Natural killer cell (primary cell): ENCODE data around the gene SLC41A3. TPM values are rescaled to one million over a fixed set of nuclear protein-coding genes. Genes with fewer than 3 reads are reported as not detected.

Experiments
- ATAC-seq, 3 donors: fragments of 150-1000 bp in 2 of 3; fragments of 200-7000 bp in 1 of 3; cut with Tn5 transposase; 1 replicate in 1 of 3; 2 replicates in 2 of 3; pipeline ENCODE4 v1.10.0; 2021; ENCODE audit warnings: mild to moderate bottlenecking in 2 of 3, moderate library complexity in 2 of 3
- DNase-seq, 2 donors: peaks; one replicate each; pipeline versions ENCODE4 v3.0.0 to v3.0.0-alpha.2; 2013 to 2021; ENCODE audit warnings: mixed read lengths in 1 of 2
- H3K27ac ChIP-seq: one replicate; pipeline ENCODE4 v1.5.1; 2013; ENCODE audit warnings: mild to moderate bottlenecking, low read length
- H3K27me3 ChIP-seq: one replicate; pipeline ENCODE4 v1.6.1; 2013; ENCODE audit warnings: low read length; ENCODE audit not compliant: control insufficient read depth, insufficient read depth
- H3K36me3 ChIP-seq: one replicate; pipeline ENCODE4 v1.6.1; 2013; ENCODE audit warnings: low read length; ENCODE audit not compliant: control insufficient read depth, insufficient read depth
- H3K4me1 ChIP-seq: one replicate; pipeline ENCODE4 v1.6.1; 2013; ENCODE audit warnings: low read length; ENCODE audit not compliant: control insufficient read depth, insufficient read depth
- H3K4me3 ChIP-seq: one replicate; pipeline ENCODE4 v1.5.1; 2013; ENCODE audit warnings: low read length
- H3K9me3 ChIP-seq: one replicate; pipeline ENCODE4 v1.6.1; 2013; ENCODE audit warnings: low read length; ENCODE audit not compliant: control insufficient read depth, insufficient read depth
- H3K27ac Mint-ChIP-seq, 2 donors: one replicate each; pipeline ENCODE4 v1.8.0; 2022; ENCODE audit warnings: mild to moderate bottlenecking in 2 of 2, mixed read lengths in 2 of 2, moderate library complexity in 1 of 2
- H3K27me3 Mint-ChIP-seq, 2 donors: one replicate each; pipeline ENCODE4 v1.8.0; 2022; ENCODE audit warnings: low read depth in 2 of 2, mixed read lengths in 2 of 2
- H3K36me3 Mint-ChIP-seq: one replicate; pipeline ENCODE4 v1.8.0; 2022; ENCODE audit warnings: mixed read lengths
- H3K4me1 Mint-ChIP-seq, 2 donors: one replicate each; pipeline ENCODE4 v1.8.0; 2022; ENCODE audit warnings: mixed read lengths in 2 of 2
- H3K4me3 Mint-ChIP-seq: one replicate; pipeline ENCODE4 v1.8.0; 2022; ENCODE audit warnings: mild to moderate bottlenecking, moderate library complexity, mixed read lengths
- H3K9me3 Mint-ChIP-seq, 2 donors: one replicate each; pipeline ENCODE4 v1.8.0; 2022; ENCODE audit warnings: mixed read lengths in 2 of 2
- WGBS: methylation state at CpG from one replicate; pipeline ENCODE4 v1.1.7; 2013; ENCODE audit warnings: missing lambda C conversion rate; ENCODE audit not compliant: insufficient coverage; 5-methylcytosine and 5-hydroxymethylcytosine counted together
- intact Hi-C: fragments of 100-400 bp; cut with micrococcal nuclease; formaldehyde crosslinking; loops from one replicate; pipeline ENCODE4 v1.14.2; 2022
- total RNA-seq, 4 donors: library from RNA; stranded (reverse); fragments of 120-200 nt in 1 of 4; gene quantifications; one replicate each; pipeline versions ENCODE4 v1.2.3 to v1.2.4, GENCODE V29; 2013 to 2022
- TF ChIP-seq, protein P1 (sequence below): fragments of 200-600 bp; IDR thresholded peaks from one replicate; pipeline ENCODE4 v1.8.0; 2022; ENCODE audit warnings: antibody characterized with exemption

The SLC41A3 gene
- total RNA-seq, 3 donors from 2014 or later (not counting 1 experiment from before 2014, with no cell fraction given) = 24.2 to 29.6 (median 27.1) TPM

DNA sequence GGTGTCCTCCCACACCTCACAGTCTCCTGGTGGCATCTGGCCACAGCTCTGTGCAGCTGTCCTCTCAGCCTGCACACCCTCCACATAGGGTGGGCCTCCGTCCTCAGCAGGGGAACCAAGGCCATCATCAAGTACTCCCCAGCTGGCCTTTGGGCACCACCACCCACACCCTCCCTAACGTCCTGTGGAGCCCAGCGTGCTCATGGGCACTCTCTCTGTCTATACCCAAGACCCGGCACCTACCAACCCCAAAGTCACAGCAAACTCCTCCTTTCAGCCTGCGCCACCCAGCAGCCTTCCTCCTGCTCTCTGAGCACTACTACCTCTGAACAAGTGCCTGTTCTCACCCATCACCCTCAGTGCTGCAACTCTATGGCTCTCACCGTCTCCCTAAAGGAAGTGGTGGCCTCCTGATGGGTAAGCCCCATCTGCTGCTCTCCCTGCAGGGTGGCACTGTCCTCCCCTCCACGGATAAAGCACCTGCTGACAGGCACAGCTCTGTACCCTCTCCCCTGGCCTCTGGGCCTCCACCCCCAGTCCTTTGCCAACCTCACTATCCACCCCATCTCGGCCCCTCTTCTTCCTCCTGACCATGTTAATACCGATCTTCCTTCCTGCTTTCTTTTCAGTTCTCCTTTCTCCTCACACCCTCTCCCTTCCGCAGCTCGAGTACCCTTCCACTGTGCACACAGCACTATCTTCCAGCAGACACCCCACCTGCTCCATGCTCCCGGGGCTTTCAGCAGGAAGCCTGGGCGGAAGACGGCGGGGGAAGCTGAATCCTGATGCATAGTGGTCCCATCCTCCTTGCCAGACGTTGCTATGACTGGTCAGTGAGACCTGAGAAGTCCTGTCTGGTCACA is 31.5 kb downstream of the SLC41A3 start:
- peak in 2 of 3 donors; percentile 25 to 78 for ATAC-seq
- H3K27me3 ChIP-seq = no peaks in the 10 kb centered on the region
- no peak for DNase-seq
- Mint-ChIP-seq H3K9me3 (no peaks in the 10 kb centered on the region), H3K36me3 (no peaks in the 10 kb centered on the region), H3K27me3 (no peaks in the 10 kb centered on the region), H3K4me3 (no peak overlapping the region), H3K27ac (peak overlapping the region in 1 of 2 donors; percentile 48), H3K4me1 (peaks cover 22 to 36% of the 10 kb centered on the region in 2 donors)
- H3K27ac ChIP-seq = no peak overlapping the region
- no peak overlapping the region for H3K4me3 ChIP-seq
- intact Hi-C loops = no loop called here
- peaks cover 11% of the 10 kb centered on the region for H3K4me1 ChIP-seq
- TF ChIP-seq, protein P1, sequence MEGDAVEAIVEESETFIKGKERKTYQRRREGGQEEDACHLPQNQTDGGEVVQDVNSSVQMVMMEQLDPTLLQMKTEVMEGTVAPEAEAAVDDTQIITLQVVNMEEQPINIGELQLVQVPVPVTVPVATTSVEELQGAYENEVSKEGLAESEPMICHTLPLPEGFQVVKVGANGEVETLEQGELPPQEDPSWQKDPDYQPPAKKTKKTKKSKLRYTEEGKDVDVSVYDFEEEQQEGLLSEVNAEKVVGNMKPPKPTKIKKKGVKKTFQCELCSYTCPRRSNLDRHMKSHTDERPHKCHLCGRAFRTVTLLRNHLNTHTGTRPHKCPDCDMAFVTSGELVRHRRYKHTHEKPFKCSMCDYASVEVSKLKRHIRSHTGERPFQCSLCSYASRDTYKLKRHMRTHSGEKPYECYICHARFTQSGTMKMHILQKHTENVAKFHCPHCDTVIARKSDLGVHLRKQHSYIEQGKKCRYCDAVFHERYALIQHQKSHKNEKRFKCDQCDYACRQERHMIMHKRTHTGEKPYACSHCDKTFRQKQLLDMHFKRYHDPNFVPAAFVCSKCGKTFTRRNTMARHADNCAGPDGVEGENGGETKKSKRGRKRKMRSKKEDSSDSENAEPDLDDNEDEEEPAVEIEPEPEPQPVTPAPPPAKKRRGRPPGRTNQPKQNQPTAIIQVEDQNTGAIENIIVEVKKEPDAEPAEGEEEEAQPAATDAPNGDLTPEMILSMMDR = no peak
- H3K9me3 ChIP-seq = no peaks in the 10 kb centered on the region
- H3K36me3 ChIP-seq = peaks cover 2% of the 10 kb centered on the region
- WGBS = 49% methylated on average over 16 of the region's 16 CpGs

DNA sequence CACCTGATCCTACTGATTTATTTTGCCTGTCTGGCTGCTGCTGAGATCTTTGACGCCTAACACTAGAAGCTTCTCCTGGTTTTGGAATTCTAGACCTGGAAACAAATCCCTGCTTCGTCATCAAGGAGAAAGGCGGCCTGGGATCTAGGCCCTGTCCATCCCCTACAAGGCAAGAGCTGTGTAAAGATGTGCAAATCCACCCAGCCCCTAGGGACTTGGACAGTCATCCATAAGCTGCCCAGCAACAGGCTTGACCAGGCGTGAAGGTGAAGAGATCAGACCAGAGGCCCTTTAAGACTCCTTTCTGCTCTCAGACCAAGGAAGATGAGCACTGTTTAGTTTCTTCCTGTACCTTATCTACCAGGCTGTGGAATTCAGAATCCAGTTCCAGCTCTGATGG is 32.2 kb downstream of the SLC41A3 start:
- no peak overlapping the region for H3K27ac ChIP-seq

DNA sequence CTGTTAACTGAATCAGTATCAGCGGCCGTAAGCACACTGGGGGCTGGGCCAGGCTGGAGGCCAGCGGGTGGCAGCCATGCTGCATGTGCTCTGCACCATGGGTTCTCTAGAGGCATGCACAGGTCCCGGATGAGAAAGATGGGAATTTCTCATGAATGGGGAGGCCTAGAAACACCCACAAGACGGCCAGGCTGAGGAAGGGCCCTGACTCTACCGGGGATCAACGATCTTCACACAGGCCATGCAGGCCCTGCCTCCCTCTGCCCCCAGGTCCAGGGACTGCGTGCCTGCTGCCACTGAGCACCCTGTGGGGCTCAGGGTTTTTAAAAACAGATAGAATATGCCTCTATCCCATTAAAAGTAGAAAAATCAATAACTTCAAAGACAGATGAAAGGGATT is 32.7 kb downstream of the SLC41A3 start:
- DNase-seq = no peak
- Histone ChIP-seq H3K9me3 (no peaks in the 10 kb centered on the region), H3K4me3 (no peak overlapping the region), H3K27ac (no peak overlapping the region), H3K27me3 (no peaks in the 10 kb centered on the region), H3K4me1 (peaks cover 11% of the 10 kb centered on the region), H3K36me3 (no peaks in the 10 kb centered on the region)
- intact Hi-C loops = no loop called here
- no peak overlapping the region for H3K4me3 Mint-ChIP-seq
- H3K4me1 Mint-ChIP-seq = peaks cover 22 to 36% of the 10 kb centered on the region in 2 donors
- no peaks in the 10 kb centered on the region for H3K9me3 Mint-ChIP-seq
- H3K27me3 Mint-ChIP-seq = no peaks in the 10 kb centered on the region
- 96% methylated on average over 8 of the region's 8 CpGs for WGBS
- TF ChIP-seq, protein P1 = no peak
- peak overlapping the region in 1 of 2 donors; percentile 43 for H3K27ac Mint-ChIP-seq
- no peak for ATAC-seq
- no peaks in the 10 kb centered on the region for H3K36me3 Mint-ChIP-seq

More for the DNA sequence above, 32.2 kb downstream of the SLC41A3 start:
- peaks cover 11% of the 10 kb centered on the region for H3K4me1 ChIP-seq
- ATAC-seq = no peak
- peaks cover under 1% of the 10 kb centered on the region for H3K36me3 ChIP-seq
- H3K9me3 ChIP-seq = no peaks in the 10 kb centered on the region
- intact Hi-C loops = no loop called here
- no peak for DNase-seq
- 96% methylated on average over 4 of the region's 4 CpGs for WGBS
- H3K27me3 ChIP-seq = no peaks in the 10 kb centered on the region
- no peaks in the 10 kb centered on the region for H3K36me3 Mint-ChIP-seq
- no peak overlapping the region for H3K4me3 Mint-ChIP-seq
- H3K27ac Mint-ChIP-seq = peak overlapping the region in 1 of 2 donors; percentile 48
- H3K27me3 Mint-ChIP-seq = no peaks in the 10 kb centered on the region
- H3K9me3 Mint-ChIP-seq = no peaks in the 10 kb centered on the region
- TF ChIP-seq, protein P1 = no peak
- H3K4me3 ChIP-seq = no peak overlapping the region
- H3K4me1 Mint-ChIP-seq = peaks cover 22 to 36% of the 10 kb centered on the region in 2 donors
